GM20000 (cell line): ENCODE results near the gene SIGLEC9.

ENCODE experiments used
- DNase-seq: peaks from one replicate; pipeline ENCODE4 v3.0.0; 2012; ENCODE audit warnings: low spot score
- CTCF ChIP-seq: IDR thresholded peaks from 2 replicates; pipeline ENCODE4 v1.5.1; 2012; ENCODE audit warnings: mild to moderate bottlenecking, control low read depth; ENCODE audit errors: extremely low read depth, missing control alignments

The SIGLEC9 gene

GRCh38 chr19:51097166-51097738 lies 27.5 kb upstream of the SIGLEC9 start:
- TF ChIP-seq CTCF, result peak; percentile 67
- peak; percentile 89 for DNase-seq

GRCh38 chr19:51097796-51098195 lies 26.9 kb upstream of the SIGLEC9 start:
- DNase-seq, result no peak
- peak; percentile 5 for TF ChIP-seq CTCF

GRCh38 chr19:51098365-51099046 lies 26.2 kb upstream of the SIGLEC9 start:
- no peak for TF ChIP-seq CTCF
- DNase-seq, result peak; percentile 74

- no peak for TF ChIP-seq CTCF
- no peak for DNase-seq
Measured at GRCh38 chr19:51099047-51099382, 25.7 kb upstream of the SIGLEC9 start.

GRCh38 chr19:51100601-51101000 lies 24.1 kb upstream of the SIGLEC9 start:
- TF ChIP-seq CTCF, result no peak
- DNase-seq, result no peak

GRCh38 chr19:51101171-51101865 lies 23.4 kb upstream of the SIGLEC9 start:
- no peak for DNase-seq
- TF ChIP-seq CTCF, result no peak

- no peak for TF ChIP-seq CTCF
- DNase-seq, result no peak
Measured at GRCh38 chr19:51102991-51103390, 21.7 kb upstream of the SIGLEC9 start.
